Astrocyte (in vitro differentiated cells and primary cell): Measurements from ENCODE around the gene EML6. TPM values are rescaled to one million over a fixed set of nuclear protein-coding genes. Genes with fewer than 3 reads are reported as not detected.
"Not testable (repeated sequence)": the region's sequence is repeated elsewhere in the genome, so short reads cannot be mapped to it uniquely, and the experiment has no call there.

Experiments
- DNase-seq: peaks from one replicate; pipeline ENCODE4 v3.0.0-alpha.2; 2010; ENCODE audit warnings: low read depth
- FAIRE-seq: peaks from 2 replicates; lab custom pipeline; 2011; peaks lifted over from hg19 to GRCh38; lab: Jason Lieb, UNC
- H2AFZ ChIP-seq: 2 replicates; pipeline ENCODE4 v1.6.0; 2012; ENCODE audit warnings: low read depth, low read length, inconsistent platforms
- H3K27ac ChIP-seq: 2 replicates; pipeline ENCODE4 v1.5.1; 2011; ENCODE audit warnings: low read depth, low read length, inconsistent platforms
- H3K27me3 ChIP-seq: 2 replicates; pipeline ENCODE4 v1.6.0; 2011; ENCODE audit warnings: low read length, inconsistent platforms; ENCODE audit not compliant: insufficient read depth
- H3K36me3 ChIP-seq: 2 replicates; pipeline ENCODE4 v1.5.1; 2011; ENCODE audit warnings: low read length, inconsistent platforms; ENCODE audit not compliant: insufficient read depth
- H3K4me1 ChIP-seq: 2 replicates; pipeline ENCODE4 v1.5.1; 2011; ENCODE audit warnings: low read length, inconsistent platforms; ENCODE audit not compliant: insufficient read depth
- H3K4me2 ChIP-seq: 2 replicates; pipeline ENCODE4 v1.6.0; 2012; ENCODE audit warnings: low read length, inconsistent platforms
- H3K4me3 ChIP-seq: 2 replicates; pipeline ENCODE4 v1.5.1; 2011; ENCODE audit warnings: low read depth, mild to moderate bottlenecking, low read length, inconsistent platforms; ENCODE audit not compliant: insufficient read depth
- H3K79me2 ChIP-seq: 2 replicates; pipeline ENCODE4 v1.6.0; 2012; ENCODE audit warnings: mild to moderate bottlenecking, low read length, inconsistent platforms; ENCODE audit not compliant: insufficient read depth
- H3K9ac ChIP-seq: 2 replicates; pipeline ENCODE4 v1.6.0; 2012; ENCODE audit warnings: mild to moderate bottlenecking, low read length, inconsistent platforms
- H3K9me3 ChIP-seq: 2 replicates; pipeline ENCODE4 v1.5.1; 2012; ENCODE audit warnings: low read depth, mild to moderate bottlenecking, low read length, inconsistent platforms; ENCODE audit not compliant: insufficient read depth
- H4K20me1 ChIP-seq: 2 replicates; pipeline ENCODE4 v1.6.0; 2012; ENCODE audit warnings: low read length, inconsistent platforms; ENCODE audit not compliant: insufficient read depth
- H3K27ac Mint-ChIP-seq: one replicate; pipeline ENCODE4 v1.8.0; 2021; ENCODE audit warnings: mild to moderate bottlenecking, mixed read lengths; ENCODE audit not compliant: unreplicated experiment
- H3K27me3 Mint-ChIP-seq: one replicate; pipeline ENCODE4 v1.8.0; 2021; ENCODE audit warnings: low read depth, mixed read lengths; ENCODE audit not compliant: unreplicated experiment
- H3K36me3 Mint-ChIP-seq: one replicate; pipeline ENCODE4 v1.8.0; 2021; ENCODE audit warnings: low read depth, mixed read lengths; ENCODE audit not compliant: unreplicated experiment
- H3K4me1 Mint-ChIP-seq: one replicate; pipeline ENCODE4 v1.8.0; 2021; ENCODE audit warnings: low read depth, mixed read lengths; ENCODE audit not compliant: unreplicated experiment
- H3K4me3 Mint-ChIP-seq: one replicate; pipeline ENCODE4 v1.8.0; 2021; ENCODE audit warnings: mild to moderate bottlenecking, moderate library complexity, mixed read lengths; ENCODE audit not compliant: unreplicated experiment
- H3K9me3 Mint-ChIP-seq: one replicate; pipeline ENCODE4 v1.8.0; 2021; ENCODE audit warnings: mild to moderate bottlenecking, mixed read lengths; ENCODE audit not compliant: unreplicated experiment
- EZH2 ChIP-seq: IDR thresholded peaks from 2 replicates; pipeline ENCODE4 v1.6.1; 2012; ENCODE audit warnings: mild to moderate bottlenecking, low read length, inconsistent platforms; ENCODE audit not compliant: insufficient read depth
- total RNA-seq: library from RNA; stranded (reverse); gene quantifications from 2 replicates; pipeline ENCODE4 v1.2.1, GENCODE V29; 2021
- TF ChIP-seq, protein P1 (sequence below): IDR thresholded peaks from 2 replicates; pipeline ENCODE4 v1.5.1; 2011; ENCODE audit warnings: low read depth, mild to moderate bottlenecking, inconsistent platforms, low read length, moderate library complexity; ENCODE audit not compliant: insufficient read depth

EML6 gene
- total RNA-seq, 1 donor from 2014 or later, result 0.23 TPM

- no peak overlapping the region for H3K27ac Mint-ChIP-seq
- Histone ChIP-seq H3K27ac (no peak overlapping the region), H2AFZ (no peak overlapping the region), H3K79me2 (no peaks in the 10 kb centered on the region), H3K4me3 (no peak overlapping the region), H3K4me1 (no peaks in the 10 kb centered on the region), H3K9ac (no peak overlapping the region), H3K9me3 (no peaks in the 10 kb centered on the region), H3K4me2 (no peak overlapping the region), H3K27me3 (no peaks in the 10 kb centered on the region), H3K36me3 (no peaks in the 10 kb centered on the region), H4K20me1 (no peaks in the 10 kb centered on the region)
- no peak for DNase-seq
- no peaks in the 10 kb centered on the region for H3K36me3 Mint-ChIP-seq
- no peak for FAIRE-seq
- peaks cover 18% of the 10 kb centered on the region for H3K27me3 Mint-ChIP-seq
- no peaks in the 10 kb centered on the region for H3K4me1 Mint-ChIP-seq
- H3K4me3 Mint-ChIP-seq, result no peak overlapping the region
- TF ChIP-seq, protein P1, sequence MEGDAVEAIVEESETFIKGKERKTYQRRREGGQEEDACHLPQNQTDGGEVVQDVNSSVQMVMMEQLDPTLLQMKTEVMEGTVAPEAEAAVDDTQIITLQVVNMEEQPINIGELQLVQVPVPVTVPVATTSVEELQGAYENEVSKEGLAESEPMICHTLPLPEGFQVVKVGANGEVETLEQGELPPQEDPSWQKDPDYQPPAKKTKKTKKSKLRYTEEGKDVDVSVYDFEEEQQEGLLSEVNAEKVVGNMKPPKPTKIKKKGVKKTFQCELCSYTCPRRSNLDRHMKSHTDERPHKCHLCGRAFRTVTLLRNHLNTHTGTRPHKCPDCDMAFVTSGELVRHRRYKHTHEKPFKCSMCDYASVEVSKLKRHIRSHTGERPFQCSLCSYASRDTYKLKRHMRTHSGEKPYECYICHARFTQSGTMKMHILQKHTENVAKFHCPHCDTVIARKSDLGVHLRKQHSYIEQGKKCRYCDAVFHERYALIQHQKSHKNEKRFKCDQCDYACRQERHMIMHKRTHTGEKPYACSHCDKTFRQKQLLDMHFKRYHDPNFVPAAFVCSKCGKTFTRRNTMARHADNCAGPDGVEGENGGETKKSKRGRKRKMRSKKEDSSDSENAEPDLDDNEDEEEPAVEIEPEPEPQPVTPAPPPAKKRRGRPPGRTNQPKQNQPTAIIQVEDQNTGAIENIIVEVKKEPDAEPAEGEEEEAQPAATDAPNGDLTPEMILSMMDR, result no peak
- no peak for TF ChIP-seq EZH2
- no peaks in the 10 kb centered on the region for H3K9me3 Mint-ChIP-seq
These were observed 117.4 kb downstream of the EML6 start for GRCh38 chr2:54840559-54841468.

GRCh38 chr2:54841500-54841899 is 118.0 kb downstream of the EML6 start:
- H3K79me2 ChIP-seq, H3K4me1 ChIP-seq, H3K4me2 ChIP-seq, H3K4me1 Mint-ChIP-seq, H3K9ac ChIP-seq, H3K4me3 ChIP-seq, H3K4me3 Mint-ChIP-seq, H3K36me3 ChIP-seq, H3K27ac ChIP-seq, H3K9me3 Mint-ChIP-seq, H3K27me3 ChIP-seq, H3K36me3 Mint-ChIP-seq, H3K27ac Mint-ChIP-seq, DNase-seq, H4K20me1 ChIP-seq, H3K9me3 ChIP-seq, H2AFZ ChIP-seq, FAIRE-seq: not testable (repeated sequence)
- H3K27me3 Mint-ChIP-seq, result peaks cover 17% of the 10 kb centered on the region

GRCh38 chr2:54845094-54845493 is 121.6 kb downstream of the EML6 start:
- no peaks in the 10 kb centered on the region for H3K9me3 Mint-ChIP-seq
- H3K4me1 Mint-ChIP-seq, result no peaks in the 10 kb centered on the region
- H3K27ac Mint-ChIP-seq, result no peak overlapping the region
- DNase-seq (no peak), FAIRE-seq (no peak)
- Histone ChIP-seq H4K20me1 (no peaks in the 10 kb centered on the region), H3K9ac (no peak overlapping the region), H3K27me3 (no peaks in the 10 kb centered on the region), H2AFZ (no peak overlapping the region), H3K9me3 (no peaks in the 10 kb centered on the region), H3K4me3 (no peak overlapping the region), H3K4me1 (no peaks in the 10 kb centered on the region), H3K79me2 (no peaks in the 10 kb centered on the region), H3K36me3 (no peaks in the 10 kb centered on the region), H3K27ac (no peak overlapping the region), H3K4me2 (no peak overlapping the region)
- no peaks in the 10 kb centered on the region for H3K36me3 Mint-ChIP-seq
- peaks cover 9% of the 10 kb centered on the region for H3K27me3 Mint-ChIP-seq
- TF ChIP-seq, protein P1, result no peak
- TF ChIP-seq EZH2, result no peak
- H3K4me3 Mint-ChIP-seq, result no peak overlapping the region
